Omental fat pad (tissue), 4 donors: ENCODE data around the gene VOPP1. TPM values are rescaled to one million over a fixed set of nuclear protein-coding genes. Genes with fewer than 3 reads are reported as not detected.

Experiments used
- ATAC-seq: fragments of 150-250 bp; one replicate; pipeline ENCODE4 v1.9.1; 2016; ENCODE audit warnings: mild to moderate bottlenecking, moderate library complexity; ENCODE audit not compliant: low FRiP score
- DNase-seq: peaks from one replicate; pipeline ENCODE4 v3.0.0-alpha.2; 2019; ENCODE audit warnings: low spot score
- total RNA-seq, 4 donors: library from RNA; depleted of rRNA; stranded (reverse); fragments of >200 nt; gene quantifications; one replicate each; pipeline ENCODE4 v1.1.0, GENCODE V29; 2016
- TF ChIP-seq, protein P1 (sequence below), 3 donors: fragments of 450-650 bp; IDR thresholded peaks; one replicate each; pipeline ENCODE4 v1.5.1; 2016 to 2017; ENCODE audit warnings: antibody characterized with exemption in 3 of 3, mild to moderate bottlenecking in 3 of 3, moderate library complexity in 2 of 3

Gene VOPP1
- total RNA-seq, 4 donors from 2014 or later: 31.3 to 64.0 (median 57.9) TPM

DNA sequence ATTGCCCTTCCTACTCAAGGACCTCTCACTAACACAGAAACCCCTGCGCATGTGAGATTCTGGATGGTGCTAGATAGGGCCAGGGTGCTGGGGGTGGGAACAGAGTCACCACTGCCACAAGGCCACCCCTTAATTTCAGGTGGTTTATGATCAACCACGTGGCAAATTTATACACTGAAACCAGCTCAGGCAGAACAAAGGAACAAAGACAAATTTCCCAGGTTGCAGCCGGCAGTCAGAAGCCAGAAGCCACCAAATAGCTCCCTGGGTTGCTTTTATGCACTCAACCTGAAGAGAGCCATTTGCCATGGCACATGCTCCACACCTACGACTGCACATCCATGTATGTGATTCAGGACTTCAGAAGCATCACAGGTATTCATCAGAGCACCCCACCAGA is 2.5 kb downstream of the VOPP1 start:
- TF ChIP-seq, protein P1, sequence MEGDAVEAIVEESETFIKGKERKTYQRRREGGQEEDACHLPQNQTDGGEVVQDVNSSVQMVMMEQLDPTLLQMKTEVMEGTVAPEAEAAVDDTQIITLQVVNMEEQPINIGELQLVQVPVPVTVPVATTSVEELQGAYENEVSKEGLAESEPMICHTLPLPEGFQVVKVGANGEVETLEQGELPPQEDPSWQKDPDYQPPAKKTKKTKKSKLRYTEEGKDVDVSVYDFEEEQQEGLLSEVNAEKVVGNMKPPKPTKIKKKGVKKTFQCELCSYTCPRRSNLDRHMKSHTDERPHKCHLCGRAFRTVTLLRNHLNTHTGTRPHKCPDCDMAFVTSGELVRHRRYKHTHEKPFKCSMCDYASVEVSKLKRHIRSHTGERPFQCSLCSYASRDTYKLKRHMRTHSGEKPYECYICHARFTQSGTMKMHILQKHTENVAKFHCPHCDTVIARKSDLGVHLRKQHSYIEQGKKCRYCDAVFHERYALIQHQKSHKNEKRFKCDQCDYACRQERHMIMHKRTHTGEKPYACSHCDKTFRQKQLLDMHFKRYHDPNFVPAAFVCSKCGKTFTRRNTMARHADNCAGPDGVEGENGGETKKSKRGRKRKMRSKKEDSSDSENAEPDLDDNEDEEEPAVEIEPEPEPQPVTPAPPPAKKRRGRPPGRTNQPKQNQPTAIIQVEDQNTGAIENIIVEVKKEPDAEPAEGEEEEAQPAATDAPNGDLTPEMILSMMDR (IDR thresholded peaks at IDR 0.05): no peak
- no peak for DNase-seq
- ATAC-seq: no peak

DNA sequence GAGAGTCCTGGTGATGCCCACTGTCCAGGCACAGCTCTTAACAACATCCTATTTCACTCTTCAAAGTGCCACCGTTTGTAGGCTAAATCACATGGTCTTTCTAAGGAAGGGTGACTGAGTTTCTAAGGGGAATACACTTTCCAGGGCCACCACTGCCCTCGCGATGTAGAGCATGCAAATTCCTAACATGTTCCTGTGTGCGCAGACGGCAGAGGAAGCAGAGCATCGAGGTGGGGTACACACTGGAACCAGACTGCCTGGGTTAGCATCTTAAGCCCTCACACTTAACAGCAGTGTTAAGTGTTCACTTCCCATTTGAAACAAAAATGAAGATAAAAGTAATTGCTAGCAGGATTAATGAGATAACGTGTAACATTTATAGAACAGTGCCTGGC is 3.0 kb downstream of the VOPP1 start:
- DNase-seq (no peak), ATAC-seq (no peak)
- TF ChIP-seq, protein P1 (IDR thresholded peaks at IDR 0.05): no peak

DNA sequence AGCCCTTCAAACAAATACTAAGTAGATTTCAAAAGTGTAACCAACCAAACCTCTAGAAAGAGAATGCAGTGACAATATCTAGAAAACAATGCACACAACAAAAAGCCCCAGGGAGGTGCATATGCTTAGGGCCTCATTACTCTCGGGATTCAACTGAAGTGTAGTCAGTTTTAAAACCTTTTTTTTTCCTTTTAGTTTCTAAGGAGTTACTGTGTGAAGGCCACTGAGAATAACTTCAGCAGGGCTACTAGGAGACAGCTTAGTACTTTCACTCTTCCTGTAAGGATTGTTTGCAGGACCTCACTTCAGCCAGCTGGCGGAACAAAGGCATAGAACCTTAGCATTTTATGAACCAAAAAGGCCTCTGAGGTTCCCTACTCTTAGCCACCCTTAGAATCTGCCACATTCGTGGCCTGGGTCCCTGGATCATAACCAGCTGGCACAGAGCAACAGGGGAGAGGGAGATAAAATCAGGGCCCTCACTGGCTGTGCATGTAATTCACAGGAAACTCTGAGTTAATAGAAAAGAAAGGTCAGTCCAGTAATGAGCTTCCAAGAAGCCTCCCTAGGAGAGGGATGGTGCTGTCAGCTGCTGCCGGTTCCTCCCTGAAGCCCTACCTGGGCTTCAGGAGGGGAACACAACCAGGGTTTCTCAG is 3.6 kb downstream of the VOPP1 start:
- DNase-seq (no peak), ATAC-seq (no peak)
- TF ChIP-seq, protein P1 (IDR thresholded peaks at IDR 0.05): no peak

DNA sequence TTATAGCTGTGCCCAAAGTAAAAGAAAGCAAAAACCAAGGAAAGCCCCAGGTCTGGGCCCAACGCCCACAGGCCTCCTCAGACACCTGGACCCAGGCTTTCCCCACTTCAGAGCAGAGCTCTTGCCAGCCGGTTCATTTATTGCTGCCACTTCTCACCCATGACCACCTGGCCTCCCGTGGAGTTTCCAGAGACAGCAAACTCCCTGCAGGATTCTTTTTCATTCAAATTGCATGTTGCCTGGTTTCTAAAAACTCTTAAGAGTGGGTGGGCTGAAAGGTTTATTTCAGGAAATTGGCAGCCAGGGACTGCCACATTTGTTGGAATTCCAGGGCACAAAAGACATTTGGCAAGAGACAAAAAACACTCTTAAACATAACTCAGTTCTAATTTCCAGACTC is 4.7 kb downstream of the VOPP1 start:
- ATAC-seq (no peak), DNase-seq (no peak)
- TF ChIP-seq, protein P1 (IDR thresholded peaks at IDR 0.05): no peak

DNA sequence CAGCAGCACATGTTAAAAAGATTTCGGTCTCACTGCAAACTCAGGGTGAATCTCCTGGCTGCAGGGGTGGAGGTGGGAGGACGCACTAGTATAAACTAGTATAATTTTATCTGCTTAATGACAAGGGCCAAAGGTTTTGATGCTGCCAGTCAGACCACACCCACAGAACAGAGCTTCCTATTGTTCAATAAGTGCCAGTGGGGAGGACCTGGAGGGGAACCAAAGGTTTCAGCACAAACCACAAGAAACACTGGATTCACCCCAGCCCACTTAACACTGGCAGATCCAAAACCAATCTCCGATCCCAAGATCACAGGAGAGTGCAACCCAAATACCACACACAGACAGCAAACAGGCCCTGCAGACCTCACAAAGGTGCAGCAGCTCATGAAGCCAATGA is 6.6 kb downstream of the VOPP1 start:
- ATAC-seq (no peak), DNase-seq (no peak)
- TF ChIP-seq, protein P1 (IDR thresholded peaks at IDR 0.05): no peak

DNA sequence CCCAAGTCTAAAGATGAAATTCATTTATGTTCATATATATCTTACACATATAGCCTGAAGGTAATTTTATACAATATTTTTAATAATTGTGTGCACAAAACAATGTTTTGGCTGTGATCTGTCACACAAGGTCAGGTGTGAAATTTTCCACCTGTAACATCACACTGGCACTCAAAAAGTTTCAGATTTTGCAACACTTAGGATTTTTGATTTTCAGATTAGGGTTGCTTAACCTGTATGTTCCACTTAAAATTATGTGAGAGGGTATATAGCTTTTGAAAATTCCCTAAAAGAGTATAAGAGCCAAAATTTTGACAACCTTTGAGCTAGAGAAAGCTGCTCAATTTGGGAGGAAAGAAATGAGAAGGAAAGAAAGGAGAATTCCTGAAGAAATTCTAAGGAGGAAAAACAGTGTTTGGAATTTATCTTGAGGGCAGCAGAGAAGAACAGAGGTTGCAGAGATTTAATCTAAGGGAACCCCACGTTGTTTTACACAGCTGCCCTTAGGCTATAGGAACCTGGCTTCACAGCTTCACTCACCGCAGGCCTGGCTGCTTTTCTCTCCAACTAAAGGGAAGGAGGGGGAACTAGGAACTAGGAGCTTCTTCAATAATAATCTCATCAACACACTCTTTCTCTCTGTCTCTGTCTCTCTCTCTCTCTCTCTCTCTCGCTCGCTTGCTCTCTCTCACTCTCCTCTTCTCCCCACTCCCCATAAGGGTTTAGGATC is 8.5 kb downstream of the VOPP1 start:
- ATAC-seq (no peak), DNase-seq (no peak)
- TF ChIP-seq, protein P1 (IDR thresholded peaks at IDR 0.05): no peak

DNA sequence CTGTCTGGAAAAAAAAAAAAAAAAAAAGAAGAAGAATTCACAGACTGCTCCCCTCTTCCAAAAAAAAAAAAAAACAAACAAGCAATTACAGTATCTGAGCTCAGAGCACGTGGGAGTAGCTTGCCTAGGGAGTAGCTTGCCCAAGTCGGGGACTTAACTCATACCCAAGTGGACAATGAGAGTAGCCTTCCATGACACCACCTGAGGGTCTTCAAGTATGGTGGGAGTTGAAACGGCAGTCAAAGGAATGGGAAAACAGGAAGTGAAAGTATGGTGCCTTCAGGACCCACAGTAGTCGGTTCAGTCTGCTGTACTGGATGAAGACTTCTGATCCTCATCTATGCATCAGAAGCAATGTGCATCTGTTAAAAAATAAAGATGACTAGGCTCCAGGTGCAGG is 10.6 kb downstream of the VOPP1 start:
- no peak for DNase-seq
- TF ChIP-seq, protein P1 (IDR thresholded peaks at IDR 0.05): no peak
- ATAC-seq: no peak
